GM19372 (cell line): ENCODE results near the gene CLPX.
A peak's percentile ranks its signal among the peaks of the same experiment; 100 is the strongest.
"Not testable (repeated sequence)": the region's sequence is repeated elsewhere in the genome, so short reads cannot be mapped to it uniquely, and the experiment has no call there.

ENCODE experiments used
- ATAC-seq: cut with Tn5 transposase; IDR thresholded peaks from one replicate; pipeline ENCODE4 v1.9.1; 2021; ENCODE audit warnings: mild to moderate bottlenecking, low read depth, moderate library complexity; ENCODE audit not compliant: unreplicated experiment

The CLPX gene

GRCh38 chr15:65184868-65185717, at the start of gene CLPX:
TSS of gene CLPX (minus strand) at chr15:65185342. CDS start at chr15:65185153, 189 bp downstream.
- peak; percentile 75 for ATAC-seq

- no peak for ATAC-seq
Observed at GRCh38 chr15:65233696-65234095, 48.6 kb upstream of the CLPX start.

GRCh38 chr15:65232520-65232919, 47.4 kb upstream of the CLPX start:
- no peak for ATAC-seq

- ATAC-seq, result no peak
Observed at GRCh38 chr15:65231306-65231705, 46.2 kb upstream of the CLPX start.

- ATAC-seq, result not testable (repeated sequence)
Observed at GRCh38 chr15:65226901-65227300, 41.8 kb upstream of the CLPX start.

- ATAC-seq, result no peak
Observed at GRCh38 chr15:65226221-65226620, 41.1 kb upstream of the CLPX start.

- ATAC-seq, result no peak
Observed at GRCh38 chr15:65223996-65224395, 38.9 kb upstream of the CLPX start.

- no peak for ATAC-seq
Observed at GRCh38 chr15:65222891-65223290, 37.7 kb upstream of the CLPX start.

- no peak for ATAC-seq
Observed at GRCh38 chr15:65221697-65222096, 36.6 kb upstream of the CLPX start.

GRCh38 chr15:65219137-65219536, 34.0 kb upstream of the CLPX start:
- ATAC-seq, result no peak

- no peak for ATAC-seq
Observed at GRCh38 chr15:65217526-65218482, 32.7 kb upstream of the CLPX start.

- no peak for ATAC-seq
Observed at GRCh38 chr15:65215496-65215895, 30.4 kb upstream of the CLPX start.

- ATAC-seq, result no peak
Observed at GRCh38 chr15:65214010-65214409, 28.9 kb upstream of the CLPX start.

- no peak for ATAC-seq
Observed at GRCh38 chr15:65213241-65213640, 28.1 kb upstream of the CLPX start.

- ATAC-seq, result no peak
Observed at GRCh38 chr15:65212097-65212496, 27.0 kb upstream of the CLPX start.

GRCh38 chr15:65211482-65211982, 26.4 kb upstream of the CLPX start:
- no peak for ATAC-seq

- no peak for ATAC-seq
Observed at GRCh38 chr15:65210770-65211481, 25.8 kb upstream of the CLPX start, which contains the start of gene CILP. TSS of gene CILP (minus strand) at chr15:65211473. CDS start at chr15:65209755, 1,718 bp downstream.

GRCh38 chr15:65209701-65210643, 24.8 kb upstream of the CLPX start:
- no peak for ATAC-seq

- no peak for ATAC-seq
Observed at GRCh38 chr15:65208647-65209046, 23.5 kb upstream of the CLPX start.
